MCF 10A (cell line): ENCODE results near the gene PLK5. TPM values are rescaled to one million over a fixed set of nuclear protein-coding genes. Genes with fewer than 3 reads are reported as not detected.
"Not testable (repeated sequence)": the region's sequence is repeated elsewhere in the genome, so short reads cannot be mapped to it uniquely, and the experiment has no call there.

Experiments used
- Bru-seq: library from RNA; stranded (reverse); fragments of 400-500 nt; gene quantifications from one replicate; lab custom pipeline; 2021; lab: Mats Ljungman, UMichigan
- BruChase-seq, 2 experiments: library from RNA; stranded (reverse); fragments of 400-500 nt; gene quantifications; one replicate each; lab custom pipeline; 2021; lab: Mats Ljungman, UMichigan
- BruUV-seq: library from RNA; stranded (reverse); fragments of 400-500 nt; replicated peaks from 2 replicates; lab custom pipeline; 2021; lab: Mats Ljungman, UMichigan
- CTCF ChIA-PET: fragments of 300-600 bp; sonication (Branson Sonifier 250); formaldehyde crosslinking; extraction: SDS; loops from one replicate; lab custom pipeline; 2021; ENCODE audit warnings: antibody characterized with exemption, inconsistent platforms; lab: Yijun Ruan, JAX
- POLR2A ChIA-PET: fragments of 300-600, 350-650 bp; sonication (Branson Sonifier 250); formaldehyde crosslinking; extraction: SDS; loops from one replicate; lab custom pipeline; 2020; ENCODE audit warnings: antibody characterized with exemption, inconsistent platforms; lab: Yijun Ruan, JAX
- DNase-seq: peaks from one replicate; pipeline ENCODE4 v3.0.0-alpha.2; 2018; ENCODE audit not compliant: unreplicated experiment
- H3K27ac Mint-ChIP-seq: one replicate; pipeline ENCODE4 v1.8.0; 2022; ENCODE audit warnings: mild to moderate bottlenecking, low read depth, mixed read lengths; ENCODE audit not compliant: unreplicated experiment
- H3K27me3 Mint-ChIP-seq: one replicate; pipeline ENCODE4 v1.8.0; 2022; ENCODE audit warnings: mixed read lengths; ENCODE audit not compliant: insufficient read depth, unreplicated experiment
- H3K36me3 Mint-ChIP-seq: one replicate; pipeline ENCODE4 v1.8.0; 2022; ENCODE audit warnings: mild to moderate bottlenecking, moderate library complexity, mixed read lengths; ENCODE audit not compliant: insufficient read depth, unreplicated experiment
- H3K4me1 Mint-ChIP-seq: one replicate; pipeline ENCODE4 v1.8.0; 2022; ENCODE audit warnings: mixed read lengths; ENCODE audit not compliant: insufficient read depth, unreplicated experiment
- H3K4me3 Mint-ChIP-seq: one replicate; pipeline ENCODE4 v1.8.0; 2022; ENCODE audit warnings: mild to moderate bottlenecking, moderate library complexity, mixed read lengths; ENCODE audit not compliant: unreplicated experiment
- H3K9me3 Mint-ChIP-seq: one replicate; pipeline ENCODE4 v1.8.0; 2022; ENCODE audit warnings: mixed read lengths; ENCODE audit not compliant: unreplicated experiment
- CTCF ChIP-seq: fragments of 200-600 bp; IDR thresholded peaks from one replicate; pipeline ENCODE4 v1.8.0; 2022; ENCODE audit warnings: antibody characterized with exemption, mild to moderate bottlenecking; ENCODE audit not compliant: unreplicated experiment
- intact Hi-C: fragments of 100-400 bp; cut with micrococcal nuclease; formaldehyde crosslinking; loops from 2 replicates; pipeline ENCODE4 v1.14.1; 2022
- long read RNA-seq: library from polyadenylated mRNA; stranded (forward); transcript quantifications from one replicate; pipeline ENCODE4 v2.0.0, GENCODE V29; 2022
- total RNA-seq: library from RNA; stranded (reverse); gene quantifications from 2 replicates; pipeline ENCODE4 v1.2.3, GENCODE V29; 2022

Gene PLK5, protein sequence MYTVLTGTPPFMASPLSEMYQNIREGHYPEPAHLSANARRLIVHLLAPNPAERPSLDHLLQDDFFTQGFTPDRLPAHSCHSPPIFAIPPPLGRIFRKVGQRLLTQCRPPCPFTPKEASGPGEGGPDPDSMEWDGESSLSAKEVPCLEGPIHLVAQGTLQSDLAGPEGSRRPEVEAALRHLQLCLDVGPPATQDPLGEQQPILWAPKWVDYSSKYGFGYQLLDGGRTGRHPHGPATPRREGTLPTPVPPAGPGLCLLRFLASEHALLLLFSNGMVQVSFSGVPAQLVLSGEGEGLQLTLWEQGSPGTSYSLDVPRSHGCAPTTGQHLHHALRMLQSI
- 0.21 and 0.22 TPM in 2 replicates for total RNA-seq
- Bru-seq, nascent RNA: percentile 20 among the genes with signal in this experiment
- percentile 22 among the genes with signal in this experiment for BruChase-seq, experiment 1, labeled RNA remaining after a 6-hour chase
- BruChase-seq, experiment 2, labeled RNA remaining after a 2-hour chase: percentile 24 among the genes with signal in this experiment
- long read RNA-seq: 0 reads

DNA sequence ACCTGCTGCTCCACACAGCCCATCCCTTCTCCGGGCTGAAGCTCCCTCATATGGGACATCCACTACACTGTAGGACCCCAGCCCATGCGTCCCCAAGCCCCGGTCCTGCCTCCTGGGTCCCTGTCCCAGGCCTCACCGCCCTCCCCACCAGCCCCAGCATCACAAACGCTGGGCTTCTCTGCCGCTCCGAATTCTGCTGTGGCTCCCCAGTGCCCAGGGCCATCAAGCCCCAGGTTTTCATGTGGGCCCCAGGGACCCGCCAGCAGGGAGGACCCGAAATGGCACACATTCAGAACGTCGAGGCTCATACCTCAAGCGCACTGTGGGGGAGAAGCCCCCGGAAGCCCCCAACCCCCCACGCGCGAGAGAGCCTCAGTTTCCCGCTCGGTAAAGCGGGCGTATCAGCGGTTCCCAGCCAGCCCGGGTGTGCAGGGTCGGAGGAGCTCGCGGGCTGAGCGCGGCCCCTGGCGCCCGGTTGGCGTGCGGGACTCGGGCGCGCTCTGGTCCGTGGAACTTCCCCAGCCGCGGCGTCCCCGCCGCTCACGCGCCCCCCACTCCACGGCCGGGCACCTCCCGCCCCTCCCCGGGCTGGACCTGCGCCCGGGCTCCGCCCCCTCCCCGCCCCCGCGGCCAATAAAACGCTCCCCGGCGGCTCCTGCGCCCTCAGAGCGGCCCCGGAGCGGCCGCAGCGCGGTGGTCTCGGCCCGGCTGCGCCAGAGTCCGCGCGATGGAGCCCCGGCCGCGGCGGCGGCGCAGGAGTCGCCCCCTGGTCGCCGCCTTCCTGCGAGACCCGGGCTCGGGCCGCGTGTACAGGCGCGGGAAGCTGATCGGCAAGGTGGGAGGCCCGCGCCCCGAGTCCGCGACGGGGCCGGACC, at the start of gene PLK5:
PLK5 (plus strand) TSS at position 666 of the 875 bp plus-strand sequence. CDS start 2,920 bp downstream, outside the sequence.
- ChIA-PET POLR2A (no interaction called here), CTCF (no interaction called here)
- peaks cover 36% of the 10 kb centered on the region for H3K27me3 Mint-ChIP-seq
- H3K9me3 Mint-ChIP-seq: no peaks in the 10 kb centered on the region
- no peak within 1 kb of the TSS for H3K4me3 Mint-ChIP-seq
- no peaks in the 10 kb centered on the region for H3K36me3 Mint-ChIP-seq
- no peak within 1 kb of the TSS for H3K27ac Mint-ChIP-seq
- no TSS peak for BruUV-seq
- intact Hi-C loops: no loop called here
- no peaks in the 10 kb centered on the region for H3K4me1 Mint-ChIP-seq
- TF ChIP-seq CTCF: no peak
- DNase-seq: no peak

- H3K27me3 Mint-ChIP-seq: no peaks in the 10 kb centered on the region
- no peak overlapping the region for H3K4me3 Mint-ChIP-seq
- TF ChIP-seq CTCF: no peak
- no peak for DNase-seq
- no peaks in the 10 kb centered on the region for H3K9me3 Mint-ChIP-seq
- BruUV-seq: no TSS peak
- ChIA-PET CTCF (interaction anchor here (0.6 to 1.6 kb wide), 3 partner anchors 9 to 29 kb away, joined by 4 to 5 read pairs (median 4); no protein-coding TSS in a partner anchor), POLR2A (interaction anchor here (1.0 to 1.3 kb wide), 2 partner anchors 19 to 36 kb away, joined by 3 read pairs; no protein-coding TSS in a partner anchor)
- H3K4me1 Mint-ChIP-seq: peaks cover 10% of the 10 kb centered on the region
- peaks cover 44% of the 10 kb centered on the region for H3K36me3 Mint-ChIP-seq
- intact Hi-C loops: no loop called here
- no peak overlapping the region for H3K27ac Mint-ChIP-seq
Observed at GRCh38 chr19:1474765-1475351, 49.0 kb upstream of the PLK5 start.

DNA sequence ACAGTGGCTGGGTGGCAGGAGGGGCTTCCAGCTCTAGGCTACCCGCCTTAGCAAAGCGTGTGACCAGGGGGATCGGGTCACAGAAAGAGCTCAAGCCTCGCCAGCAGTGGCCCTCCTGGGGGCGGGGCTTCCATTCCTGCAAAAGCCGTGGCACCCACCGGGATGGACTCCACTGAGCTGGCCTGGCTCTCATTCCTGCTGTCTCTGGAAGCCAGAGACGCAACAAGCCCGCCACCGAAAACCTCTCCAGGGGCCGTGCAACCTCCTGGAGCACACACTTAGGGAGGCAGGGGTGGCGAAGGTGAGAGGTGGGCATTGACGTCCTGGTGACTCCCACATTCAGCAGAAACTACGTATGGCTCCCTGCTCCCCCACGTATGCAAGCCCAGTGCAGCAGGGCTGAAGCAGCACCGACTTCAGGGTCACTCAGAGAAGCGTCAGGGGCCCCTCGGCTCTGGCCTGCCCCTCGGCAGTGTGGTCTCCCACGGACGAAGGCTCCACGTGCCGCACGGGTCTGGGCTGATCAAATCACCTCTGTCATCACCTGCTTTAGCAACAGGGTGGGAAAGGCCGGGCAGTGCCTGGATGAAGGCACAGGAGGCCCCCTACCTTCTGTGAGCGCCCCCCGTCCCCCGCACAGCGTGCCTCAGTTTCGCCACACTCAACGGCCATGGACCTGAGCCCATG, 48.0 kb upstream of the PLK5 start:
- no peaks in the 10 kb centered on the region for H3K27me3 Mint-ChIP-seq

GRCh38 chr19:1477056-1477455, 46.8 kb upstream of the PLK5 start:
- peak overlapping the region; percentile 95 for H3K4me3 Mint-ChIP-seq
- H3K9me3 Mint-ChIP-seq, BruUV-seq, H3K4me1 Mint-ChIP-seq, H3K27me3 Mint-ChIP-seq, intact Hi-C loops, DNase-seq, H3K27ac Mint-ChIP-seq: not testable (repeated sequence)
- ChIA-PET POLR2A (interaction anchor here (1.1 kb wide), 1 partner anchor 23 kb away, joined by 7 read pairs; no protein-coding TSS in a partner anchor), CTCF (interaction anchor here (1.6 kb wide), 1 partner anchor 19 kb away, joined by 8 read pairs; no protein-coding TSS in a partner anchor)
- peaks cover 40% of the 10 kb centered on the region for H3K36me3 Mint-ChIP-seq

More for the DNA sequence above, 48.0 kb upstream of the PLK5 start:
- ChIA-PET CTCF (interaction anchor here (0.6 to 1.6 kb wide), 3 partner anchors 9 to 30 kb away, joined by 3 to 4 read pairs (median 3); no protein-coding TSS in a partner anchor), POLR2A (interaction anchor here (1.3 kb wide), 1 partner anchor 37 kb away, joined by 3 read pairs; no protein-coding TSS in a partner anchor)
- TF ChIP-seq CTCF: no peak
- Mint-ChIP-seq H3K4me3 (no peak overlapping the region), H3K9me3 (no peaks in the 10 kb centered on the region), H3K27ac (no peak overlapping the region), H3K36me3 (peaks cover 40% of the 10 kb centered on the region), H3K4me1 (peaks cover 10% of the 10 kb centered on the region)
- intact Hi-C loops: no loop called here
- BruUV-seq: no TSS peak
- DNase-seq: no peak
